Testis (tissue), 3 donors: ENCODE data around the gene RHBG. TPM values are rescaled to one million over a fixed set of nuclear protein-coding genes. Genes with fewer than 3 reads are reported as not detected.

Experiments used
- DNase-seq: peaks from one replicate; pipeline ENCODE4 v3.0.0-alpha.2; 2019
- H3K27ac ChIP-seq, 2 donors: fragments of 200-600 bp; sonication (generic); one replicate each; pipeline ENCODE4 v1.5.1; 2019
- H3K27me3 ChIP-seq: fragments of 200-600 bp; sonication (generic); one replicate; pipeline ENCODE4 v1.5.1; 2019
- H3K36me3 ChIP-seq: fragments of 200-600 bp; sonication (generic); one replicate; pipeline ENCODE4 v1.5.1; 2017; ENCODE audit warnings: low read depth; ENCODE audit errors: missing control alignments
- H3K4me1 ChIP-seq: fragments of 200-600 bp; sonication (generic); one replicate; pipeline ENCODE4 v1.5.1; 2019
- H3K4me3 ChIP-seq, 2 donors: fragments of 200-600 bp; sonication (generic); one replicate each; pipeline ENCODE4 v1.5.1; 2017 to 2019
- H3K9me3 ChIP-seq: fragments of 200-600 bp; sonication (generic); one replicate; pipeline ENCODE4 v1.5.1; 2017
- CTCF ChIP-seq, 3 experiments: fragments of 450-650 bp in 2 of 3; fragments of 200-600 bp in 1 of 3; sonication (generic) in 1 of 3; IDR thresholded peaks; one replicate each; pipeline ENCODE4 v1.5.1; 2016 to 2019; ENCODE audit warnings: antibody characterized with exemption in 3 of 3, mild to moderate bottlenecking in 2 of 3, moderate library complexity in 1 of 3
- POLR2A ChIP-seq: fragments of 450-650 bp; IDR thresholded peaks from one replicate; pipeline ENCODE4 v1.6.1; 2017; ENCODE audit warnings: antibody characterized with exemption, mild to moderate bottlenecking, moderate library complexity
- WGBS, 2 donors: methylation state at CpG; one replicate each; pipeline ENCODE4 v1.1.5; 2018; 5-methylcytosine and 5-hydroxymethylcytosine counted together
- intact Hi-C: fragments of 100-400 bp; cut with DNase I; formaldehyde crosslinking; loops from one replicate; pipeline ENCODE4 v1.15.1; 2023; ENCODE audit warnings: low total_unique reads
- polyA plus RNA-seq: library from polyadenylated mRNA; stranded (reverse); fragments of 350-450 nt; fragmentation: Illumina TruSeq; extraction: RNeasy Lipid Tissue Mini Kit (QIAGEN cat#74804); gene quantifications from one replicate; pipeline ENCODE4 v1.2.3, GENCODE V29; 2014; ENCODE audit warnings: low read depth, low replicate concordance; ENCODE audit not compliant: insufficient read depth
- total RNA-seq, 2 donors: library from RNA; depleted of rRNA; stranded (reverse); fragments of >200 nt; gene quantifications; one replicate each; pipeline ENCODE4 v1.2.3, GENCODE V29; 2016

The RHBG gene
- total and polyA plus RNA-seq, 3 donors from 2014 or later: 2.0 to 3.3 (median 2.0) TPM

- Histone ChIP-seq H3K4me3 (no peak overlapping the region), H3K27ac (no peak overlapping the region), H3K27me3 (no peaks in the 10 kb centered on the region), H3K36me3 (no peaks in the 10 kb centered on the region), H3K9me3 (no peaks in the 10 kb centered on the region), H3K4me1 (no peaks in the 10 kb centered on the region)
- WGBS, 2 donors: 88 to 92% methylated on average over 5 to 6 of the region's 6 CpGs
- TF ChIP-seq CTCF (IDR thresholded peaks at IDR 0.05): no peak
- TF ChIP-seq POLR2A: no peak
- intact Hi-C loops: loop anchor here (5.0 kb wide), 1 partner anchor 61 kb away; no protein-coding TSS in a partner anchor
- no peak for DNase-seq
Measured at GRCh38 chr1:156386134-156386901, 17.3 kb downstream of the RHBG start.

GRCh38 chr1:156386949-156387869, 18.2 kb downstream of the RHBG start:
- no peaks in the 10 kb centered on the region for H3K9me3 ChIP-seq
- no peaks in the 10 kb centered on the region for H3K4me1 ChIP-seq
- 78 to 85% methylated on average over 8 of the region's 8 CpGs for WGBS, 2 donors
- intact Hi-C loops: loop anchor here (5.0 kb wide), 1 partner anchor 60 kb away; no protein-coding TSS in a partner anchor
- no peak overlapping the region for H3K27ac ChIP-seq
- no peaks in the 10 kb centered on the region for H3K36me3 ChIP-seq
- no peak for DNase-seq
- TF ChIP-seq CTCF (IDR thresholded peaks at IDR 0.05) (no peak), POLR2A (no peak)
- no peaks in the 10 kb centered on the region for H3K27me3 ChIP-seq
- no peak overlapping the region for H3K4me3 ChIP-seq

GRCh38 chr1:156387870-156388173, 18.8 kb downstream of the RHBG start:
- no peak overlapping the region for H3K27ac ChIP-seq
- WGBS, 2 donors: 35% methylated on average over 15 of the region's 15 CpGs; no CpG with 5 or more reads in 1 of the 2 donors
- no peaks in the 10 kb centered on the region for H3K4me1 ChIP-seq
- peak overlapping the region in 1 of 2 donors; percentile 31 for H3K4me3 ChIP-seq
- H3K9me3 ChIP-seq: no peaks in the 10 kb centered on the region
- intact Hi-C loops: loop anchor here (5.0 kb wide), 1 partner anchor 59 kb away; no protein-coding TSS in a partner anchor
- DNase-seq: no peak
- H3K27me3 ChIP-seq: no peaks in the 10 kb centered on the region
- no peak for TF ChIP-seq POLR2A
- TF ChIP-seq CTCF (IDR thresholded peaks at IDR 0.05): no peak
- no peaks in the 10 kb centered on the region for H3K36me3 ChIP-seq

- intact Hi-C loops: loop anchor here (5.0 kb wide), 1 partner anchor 59 kb away; no protein-coding TSS in a partner anchor
- Histone ChIP-seq H3K27ac (no peak overlapping the region), H3K36me3 (no peaks in the 10 kb centered on the region), H3K27me3 (no peaks in the 10 kb centered on the region), H3K4me3 (peak overlapping the region; percentile 26 to 31), H3K9me3 (no peaks in the 10 kb centered on the region), H3K4me1 (no peaks in the 10 kb centered on the region)
- no peak for TF ChIP-seq CTCF (IDR thresholded peaks at IDR 0.05)
- TF ChIP-seq POLR2A: no peak
- DNase-seq: peak; percentile 64
- WGBS, 2 donors: 3 to 10% methylated on average over 34 to 66 of the region's 73 CpGs
Measured at GRCh38 chr1:156388174-156389137, 19.4 kb downstream of the RHBG start.
